PFSK-1 (cell line): ENCODE measurements around the gene DYNC2H1.

ENCODE experiments used
- FOXP2 ChIP-seq: optimal IDR thresholded peaks from 2 replicates; pipeline ENCODE3; 2011; ENCODE audit warnings: borderline replicate concordance, control low read depth, inconsistent platforms; ENCODE audit not compliant: insufficient read depth; ENCODE audit errors: extremely low read length, extremely low read depth
- POLR2AphosphoS5 ChIP-seq: IDR thresholded peaks from 2 replicates; pipeline ENCODE4 v1.6.1; 2012; ENCODE audit warnings: low read depth, mild to moderate bottlenecking, control low read depth, low read length, moderate library complexity
- REST ChIP-seq, 2 experiments: IDR thresholded peaks; 2 replicates each; pipeline versions ENCODE4 v1.6.1 to v1.8.0; 2011 to 2012; ENCODE audit warnings: low read depth in 2 of 2, low read length in 2 of 2, control low read depth in 1 of 2, inconsistent platforms in 1 of 2, mild to moderate bottlenecking in 1 of 2, moderate library complexity in 1 of 2; ENCODE audit not compliant: insufficient read depth in 1 of 2
- SIN3A ChIP-seq: IDR thresholded peaks from 2 replicates; pipeline ENCODE4 v1.6.1; 2012; ENCODE audit warnings: mild to moderate bottlenecking, low read length, moderate library complexity, borderline replicate concordance; ENCODE audit not compliant: insufficient read depth
- TAF1 ChIP-seq: IDR thresholded peaks from 2 replicates; pipeline ENCODE4 v1.6.1; 2012; ENCODE audit warnings: low read length, control low read depth, borderline replicate concordance; ENCODE audit not compliant: insufficient read depth

GRCh38 chr11:103202048-103202651 is 92.9 kb downstream of the DYNC2H1 start:
- TF ChIP-seq SIN3A, result no peak
- TF ChIP-seq POLR2AphosphoS5, result no peak
- no peak for TF ChIP-seq TAF1
- TF ChIP-seq REST (IDR thresholded peaks at IDR 0.05; ENCODE audit: insufficient read depth in 1 of 2, low read depth in 2 of 2, low read length in 2 of 2), result no peak
- no peak for TF ChIP-seq FOXP2
